Measurements from ENCODE around the gene POTEE.
"Not testable (repeated sequence)": the region's sequence is repeated elsewhere in the genome, so short reads cannot be mapped to it uniquely, and the experiment has no call there.

POTEE gene

GRCh38 chr2:131209030-131209772 lies at the start of gene POTEE:
TSS of gene POTEE (plus strand) at chr2:131209536. CDS start at chr2:131218403, 8,867 bp downstream.
- peak; percentile 34 for DNase-seq

- not testable (repeated sequence) for DNase-seq
Observed at GRCh38 chr2:131165562-131165961, 43.8 kb upstream of the POTEE start.

- no peak for DNase-seq
Observed at GRCh38 chr2:131168538-131168937, 40.8 kb upstream of the POTEE start.

GRCh38 chr2:131178050-131178449 lies 31.3 kb upstream of the POTEE start:
- not testable (repeated sequence) for DNase-seq

- not testable (repeated sequence) for DNase-seq
Observed at GRCh38 chr2:131178721-131179418, 30.5 kb upstream of the POTEE start.

- not testable (repeated sequence) for DNase-seq
Observed at GRCh38 chr2:131181451-131181850, 27.9 kb upstream of the POTEE start.

GRCh38 chr2:131193421-131193820 lies 15.9 kb upstream of the POTEE start:
- not testable (repeated sequence) for DNase-seq

GRCh38 chr2:131196186-131196585 lies 13.2 kb upstream of the POTEE start:
- not testable (repeated sequence) for DNase-seq

GRCh38 chr2:131201098-131201497 lies 8.2 kb upstream of the POTEE start:
- no peak for DNase-seq

- not testable (repeated sequence) for DNase-seq
Observed at GRCh38 chr2:131207839-131208238, 1.5 kb upstream of the POTEE start.

GRCh38 chr2:131209773-131210104 lies 403 bp downstream of the POTEE start:
- not testable (repeated sequence) for DNase-seq

- not testable (repeated sequence) for DNase-seq
Observed at GRCh38 chr2:131210434-131211211, 1.3 kb downstream of the POTEE start.

GRCh38 chr2:131217238-131217986 lies 8.1 kb downstream of the POTEE start:
- not testable (repeated sequence) for DNase-seq

- DNase-seq, result peak; percentile 5
Observed at GRCh38 chr2:131235543-131236449, 26.5 kb downstream of the POTEE start.
